ENCODE results near the gene NUP210. TPM values are rescaled to one million over a fixed set of nuclear protein-coding genes. Genes with fewer than 3 reads are reported as not detected.

Gene NUP210
- total RNA-seq, 3 donors from 2014 or later (not counting 1 experiment from before 2014, with no cell fraction given), result 156 to 194 (median 179) TPM

GRCh38 chr3:13280811-13281506, 139.2 kb downstream of the NUP210 start:
- DNase-seq, result no peak
- intact Hi-C loops (cut with micrococcal nuclease), result no loop called here
- H3K4me3 Mint-ChIP-seq, result peak overlapping the region; percentile 87

GRCh38 chr3:13280122-13280790, 139.9 kb downstream of the NUP210 start:
- Mint-ChIP-seq H3K9me3 (peaks cover 2 to 4% of the 10 kb centered on the region in 2 donors), H3K4me1 (peaks cover 9 to 10% of the 10 kb centered on the region in 2 donors), H3K36me3 (peaks cover 13% of the 10 kb centered on the region), H3K4me3 (no peak overlapping the region), H3K27ac (no peak overlapping the region), H3K27me3 (ENCODE audit: low read depth in 2 of 2) (peaks cover 28 to 35% of the 10 kb centered on the region in 2 donors)
- ATAC-seq, result no peak
- TF ChIP-seq, protein P1, sequence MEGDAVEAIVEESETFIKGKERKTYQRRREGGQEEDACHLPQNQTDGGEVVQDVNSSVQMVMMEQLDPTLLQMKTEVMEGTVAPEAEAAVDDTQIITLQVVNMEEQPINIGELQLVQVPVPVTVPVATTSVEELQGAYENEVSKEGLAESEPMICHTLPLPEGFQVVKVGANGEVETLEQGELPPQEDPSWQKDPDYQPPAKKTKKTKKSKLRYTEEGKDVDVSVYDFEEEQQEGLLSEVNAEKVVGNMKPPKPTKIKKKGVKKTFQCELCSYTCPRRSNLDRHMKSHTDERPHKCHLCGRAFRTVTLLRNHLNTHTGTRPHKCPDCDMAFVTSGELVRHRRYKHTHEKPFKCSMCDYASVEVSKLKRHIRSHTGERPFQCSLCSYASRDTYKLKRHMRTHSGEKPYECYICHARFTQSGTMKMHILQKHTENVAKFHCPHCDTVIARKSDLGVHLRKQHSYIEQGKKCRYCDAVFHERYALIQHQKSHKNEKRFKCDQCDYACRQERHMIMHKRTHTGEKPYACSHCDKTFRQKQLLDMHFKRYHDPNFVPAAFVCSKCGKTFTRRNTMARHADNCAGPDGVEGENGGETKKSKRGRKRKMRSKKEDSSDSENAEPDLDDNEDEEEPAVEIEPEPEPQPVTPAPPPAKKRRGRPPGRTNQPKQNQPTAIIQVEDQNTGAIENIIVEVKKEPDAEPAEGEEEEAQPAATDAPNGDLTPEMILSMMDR (IDR thresholded peaks at IDR 0.05), result no peak
- no peak overlapping the region for H3K4me3 ChIP-seq (ENCODE audit: low read length)
- no peaks in the 10 kb centered on the region for H3K36me3 ChIP-seq (ENCODE audit: control insufficient read depth, insufficient read depth, low read length)
- H3K9me3 ChIP-seq (ENCODE audit: control insufficient read depth, insufficient read depth, low read length), result peaks cover 8% of the 10 kb centered on the region
- intact Hi-C loops (cut with micrococcal nuclease), result no loop called here
- 95% methylated on average over 8 of the region's 8 CpGs for WGBS (ENCODE audit: insufficient coverage)
- peaks cover 25% of the 10 kb centered on the region for H3K27me3 ChIP-seq (ENCODE audit: control insufficient read depth, insufficient read depth, low read length)
- DNase-seq, result no peak
- no peak overlapping the region for H3K27ac ChIP-seq (ENCODE audit: low read length)
- H3K4me1 ChIP-seq (ENCODE audit: control insufficient read depth, insufficient read depth, low read length), result peaks cover 15% of the 10 kb centered on the region

More at GRCh38 chr3:13280811-13281506, 139.2 kb downstream of the NUP210 start:
- Mint-ChIP-seq H3K27ac (no peak overlapping the region), H3K4me1 (peaks cover 9 to 10% of the 10 kb centered on the region in 2 donors), H3K9me3 (peaks cover 2 to 4% of the 10 kb centered on the region in 2 donors), H3K36me3 (peaks cover 13% of the 10 kb centered on the region), H3K27me3 (ENCODE audit: low read depth in 2 of 2) (peaks cover 29 to 37% of the 10 kb centered on the region in 2 donors)
- TF ChIP-seq, protein P1 (IDR thresholded peaks at IDR 0.05), result no peak
- no peak for ATAC-seq
- Histone ChIP-seq H3K9me3 (ENCODE audit: control insufficient read depth, insufficient read depth, low read length) (peaks cover 8% of the 10 kb centered on the region), H3K36me3 (ENCODE audit: control insufficient read depth, insufficient read depth, low read length) (no peaks in the 10 kb centered on the region), H3K27me3 (ENCODE audit: control insufficient read depth, insufficient read depth, low read length) (peaks cover 29% of the 10 kb centered on the region), H3K27ac (ENCODE audit: low read length) (no peak overlapping the region), H3K4me3 (ENCODE audit: low read length) (no peak overlapping the region), H3K4me1 (ENCODE audit: control insufficient read depth, insufficient read depth, low read length) (peaks cover 15% of the 10 kb centered on the region)
- WGBS (ENCODE audit: insufficient coverage), result 62% methylated on average over 19 of the region's 19 CpGs

GRCh38 chr3:13279532-13279910, 140.6 kb downstream of the NUP210 start:
- ATAC-seq (no peak), DNase-seq (no peak)
- intact Hi-C loops (cut with micrococcal nuclease), result no loop called here
- no peaks in the 10 kb centered on the region for H3K36me3 ChIP-seq (ENCODE audit: control insufficient read depth, insufficient read depth, low read length)
- Mint-ChIP-seq H3K9me3 (peaks cover 0 to 4% of the 10 kb centered on the region in 2 donors), H3K27me3 (ENCODE audit: low read depth in 2 of 2) (peaks cover 22 to 29% of the 10 kb centered on the region in 2 donors), H3K27ac (no peak overlapping the region), H3K36me3 (peaks cover 10% of the 10 kb centered on the region), H3K4me3 (no peak overlapping the region), H3K4me1 (peaks cover 9 to 10% of the 10 kb centered on the region in 2 donors)
- peaks cover 22% of the 10 kb centered on the region for H3K27me3 ChIP-seq (ENCODE audit: control insufficient read depth, insufficient read depth, low read length)
- H3K27ac ChIP-seq (ENCODE audit: low read length), result no peak overlapping the region
- TF ChIP-seq, protein P1 (IDR thresholded peaks at IDR 0.05), result no peak
- peaks cover 15% of the 10 kb centered on the region for H3K4me1 ChIP-seq (ENCODE audit: control insufficient read depth, insufficient read depth, low read length)
- H3K4me3 ChIP-seq (ENCODE audit: low read length), result no peak overlapping the region
- WGBS (ENCODE audit: insufficient coverage), result 93% methylated on average over 5 of the region's 6 CpGs
- peaks cover 8% of the 10 kb centered on the region for H3K9me3 ChIP-seq (ENCODE audit: control insufficient read depth, insufficient read depth, low read length)

All from natural killer cell (primary cell).